OCI-M1 (cell line): Measurements from ENCODE around the gene EFCAB14.
A peak's percentile ranks its signal among the peaks of the same experiment; 100 is the strongest.
"Not testable (repeated sequence)": the region's sequence is repeated elsewhere in the genome, so short reads cannot be mapped to it uniquely, and the experiment has no call there.

ENCODE experiments used
- DNase-seq: peaks from one replicate; lab custom pipeline; 2025; lab: John Stamatoyannopoulos, UW

EFCAB14 gene

GRCh38 chr1:46686255-46686654 lies 32.7 kb downstream of the EFCAB14 start:
- no peak for DNase-seq

GRCh38 chr1:46684670-46685069 lies 34.2 kb downstream of the EFCAB14 start:
- no peak for DNase-seq

GRCh38 chr1:46682064-46682463 lies 36.9 kb downstream of the EFCAB14 start:
- DNase-seq: no peak

- DNase-seq: no peak
These were observed 37.4 kb downstream of the EFCAB14 start for GRCh38 chr1:46681333-46682034.

GRCh38 chr1:46679789-46680573 lies 38.9 kb downstream of the EFCAB14 start:
- no peak for DNase-seq

- DNase-seq: no peak
These were observed 41.6 kb downstream of the EFCAB14 start for GRCh38 chr1:46677339-46677738.

- DNase-seq: peak; percentile 51
These were observed 42.4 kb downstream of the EFCAB14 start for GRCh38 chr1:46676531-46676930.

GRCh38 chr1:46675549-46676314 lies 43.2 kb downstream of the EFCAB14 start:
- DNase-seq: peak; percentile 88

- peak; percentile 67 for DNase-seq
These were observed 45.1 kb downstream of the EFCAB14 start for GRCh38 chr1:46673749-46674182.

- DNase-seq: no peak
These were observed 46.2 kb downstream of the EFCAB14 start for GRCh38 chr1:46672696-46673095.

GRCh38 chr1:46671554-46671953 lies 47.4 kb downstream of the EFCAB14 start, which contains the start of gene TEX38:
TSS of gene TEX38 (plus strand) at chr1:46671854. CDS start at chr1:46671935, 81 bp downstream.
- no peak for DNase-seq

- peak; percentile 4 for DNase-seq
These were observed 48.8 kb downstream of the EFCAB14 start for GRCh38 chr1:46670134-46670533.

GRCh38 chr1:46667782-46668760 lies 50.8 kb downstream of the EFCAB14 start, which contains the start of gene ATPAF1:
TSS of gene ATPAF1 (minus strand) at chr1:46668364. CDS start at chr1:46668322, 42 bp downstream.
- peak; percentile 72 for DNase-seq

GRCh38 chr1:46665983-46666382 lies 52.9 kb downstream of the EFCAB14 start:
- DNase-seq: no peak

- not testable (repeated sequence) for DNase-seq
These were observed 56.0 kb downstream of the EFCAB14 start for GRCh38 chr1:46662919-46663318.

GRCh38 chr1:46660116-46660515 lies 58.8 kb downstream of the EFCAB14 start:
- DNase-seq: not testable (repeated sequence)

- DNase-seq: no peak
These were observed 59.5 kb downstream of the EFCAB14 start for GRCh38 chr1:46659307-46659870.

GRCh38 chr1:46657775-46658174 lies 61.1 kb downstream of the EFCAB14 start:
- DNase-seq: no peak

GRCh38 chr1:46656643-46657042 lies 62.3 kb downstream of the EFCAB14 start:
- no peak for DNase-seq

GRCh38 chr1:46655848-46656247 lies 63.1 kb downstream of the EFCAB14 start:
- no peak for DNase-seq

- not testable (repeated sequence) for DNase-seq
These were observed 64.2 kb downstream of the EFCAB14 start for GRCh38 chr1:46654698-46655097.
